ENCODE measurements around the gene CLSTN2.
A peak's percentile ranks its signal among the peaks of the same experiment; 100 is the strongest.

The CLSTN2 gene

GRCh38 chr3:139935016-139935865, at the start of gene CLSTN2:
TSS of gene CLSTN2 (plus strand) at chr3:139935185.
- no peak for DNase-seq (ENCODE audit: low spot score)

- DNase-seq (ENCODE audit: low spot score) = no peak
Observed at GRCh38 chr3:139887431-139887830, 47.6 kb upstream of the CLSTN2 start.

DNA sequence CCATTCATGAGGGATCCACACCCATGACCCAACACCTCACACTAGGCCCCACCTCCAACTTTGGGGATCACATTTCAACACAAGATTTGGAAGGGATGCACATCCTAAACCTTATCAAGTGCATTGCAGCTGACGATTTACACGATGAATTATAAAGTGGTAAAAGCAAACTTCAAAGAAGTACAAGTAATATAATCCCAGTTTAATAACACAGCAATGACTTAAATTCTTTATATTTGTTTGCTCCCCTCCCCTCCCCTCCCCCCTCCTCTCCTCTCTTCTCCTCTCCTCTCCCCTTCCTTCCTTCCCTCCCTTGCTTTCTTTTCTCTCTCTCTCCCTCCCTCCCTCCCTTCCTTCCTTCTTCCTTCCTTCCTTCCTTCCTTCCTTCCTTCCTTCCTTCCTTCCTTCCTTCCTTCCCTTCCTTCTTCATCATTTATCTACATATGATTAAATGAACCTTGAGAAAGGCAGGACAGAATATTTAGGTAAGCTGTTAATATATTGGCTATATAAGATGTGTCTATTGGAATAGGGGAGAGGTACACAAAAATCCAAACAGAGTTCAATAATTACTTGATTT, 46.3 kb upstream of the CLSTN2 start:
- no peak for DNase-seq (ENCODE audit: low spot score)

DNA sequence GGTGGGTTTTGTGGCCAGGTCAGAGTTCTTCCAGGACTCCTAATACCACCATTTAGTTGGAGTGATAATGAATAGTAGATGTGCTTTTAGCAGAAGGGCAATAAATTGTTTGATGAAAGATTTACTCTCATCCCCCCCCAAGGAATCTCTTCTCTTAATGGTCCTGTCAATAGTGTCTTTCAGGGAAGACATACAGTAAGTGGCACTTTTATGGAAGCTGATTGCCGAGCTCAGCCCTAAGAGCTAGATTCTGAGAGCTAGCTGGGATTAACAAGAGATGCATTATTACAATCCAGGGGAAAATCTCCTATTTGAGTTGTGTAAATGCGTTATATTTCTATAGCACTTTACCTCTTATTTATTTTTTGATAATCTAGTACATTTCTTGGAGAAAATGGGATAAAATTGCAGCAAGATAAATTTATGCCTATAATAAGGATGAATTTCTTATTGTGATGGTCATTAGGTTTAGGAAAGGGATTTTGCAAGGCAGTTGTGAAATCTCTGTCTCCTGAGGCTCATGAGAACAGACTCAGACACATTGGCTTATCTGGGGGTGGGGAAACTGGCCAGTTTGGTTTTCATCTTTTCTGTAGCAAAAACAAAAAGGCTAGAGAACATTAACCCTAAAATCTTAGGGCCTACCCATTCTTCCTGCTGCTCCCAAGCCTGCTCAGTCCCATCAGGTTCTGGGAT, 41.6 kb upstream of the CLSTN2 start:
- DNase-seq (ENCODE audit: low spot score) = no peak

DNA sequence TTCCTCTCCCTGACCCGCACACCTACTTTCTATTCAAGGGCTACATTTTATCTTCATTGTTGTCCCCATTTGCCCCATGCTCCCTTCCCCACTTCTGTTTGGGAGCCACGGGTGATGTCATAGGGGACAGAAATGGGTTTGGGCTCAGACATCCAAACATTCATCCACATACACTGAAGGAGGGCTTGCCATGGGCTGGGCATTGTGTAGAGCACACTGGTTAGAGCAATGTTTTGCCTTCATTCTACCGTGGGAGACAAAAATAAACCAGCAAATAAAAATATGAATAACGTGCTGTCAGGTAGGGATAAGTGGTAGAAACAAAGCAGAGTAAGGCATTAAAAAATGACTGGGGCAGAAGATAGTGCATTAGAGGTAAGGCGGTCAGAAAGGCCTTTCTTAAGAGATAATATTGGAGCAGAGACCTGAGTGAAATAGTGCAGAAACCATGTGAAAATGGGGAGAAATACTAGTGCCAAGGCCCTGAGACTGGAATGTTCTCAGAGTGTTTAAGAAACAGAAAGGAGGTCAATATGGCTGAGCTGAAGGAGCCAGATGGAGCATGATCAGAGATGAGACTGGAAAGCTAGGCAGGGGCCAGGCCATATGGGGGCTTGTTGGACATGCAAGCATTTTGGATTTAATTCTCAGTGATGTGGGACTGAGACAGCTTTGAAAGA, 40.9 kb upstream of the CLSTN2 start:
- no peak for DNase-seq (ENCODE audit: low spot score)

- DNase-seq (ENCODE audit: low spot score) = no peak
Observed at GRCh38 chr3:139894643-139894989, 40.4 kb upstream of the CLSTN2 start.

DNA sequence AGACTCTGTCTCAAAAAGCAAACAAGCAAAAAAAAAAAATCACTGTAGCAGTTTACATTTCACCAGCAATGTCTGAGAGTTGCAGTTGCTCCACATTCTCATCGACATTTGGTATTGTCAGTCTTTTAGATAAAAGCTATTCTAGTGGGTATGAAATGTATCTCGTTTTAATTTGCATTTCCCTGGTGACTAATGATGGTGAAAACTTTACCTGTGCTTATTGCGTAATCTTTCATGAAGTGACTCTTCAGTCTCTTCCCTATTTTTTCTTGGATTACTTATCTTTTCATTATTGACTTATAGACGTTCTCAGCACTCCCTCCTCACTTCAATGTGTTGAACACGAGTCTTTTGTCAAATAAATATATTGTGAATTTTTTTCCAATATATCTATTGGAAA, 37.2 kb upstream of the CLSTN2 start:
- no peak for DNase-seq (ENCODE audit: low spot score)

DNA sequence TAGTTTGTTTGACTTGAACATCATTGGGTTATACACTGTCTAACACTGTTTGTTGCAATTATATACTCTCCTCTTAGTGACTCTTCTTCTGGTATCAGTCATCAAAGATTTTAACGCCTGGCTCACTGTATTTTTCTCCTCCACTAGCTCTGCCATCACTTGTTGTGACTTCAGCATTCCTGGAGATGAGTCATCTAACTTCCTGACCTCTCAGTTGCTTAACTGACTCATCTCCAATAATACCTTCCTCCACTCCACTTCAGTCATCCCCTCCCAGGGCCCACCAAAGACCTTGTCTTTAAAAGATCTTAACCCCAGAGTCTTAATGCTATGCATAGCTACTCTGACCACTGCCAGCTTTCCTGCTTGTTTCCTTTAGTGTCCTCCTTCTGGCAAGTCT, 28.6 kb upstream of the CLSTN2 start:
- peak; percentile 50 for DNase-seq (ENCODE audit: low spot score)

DNA sequence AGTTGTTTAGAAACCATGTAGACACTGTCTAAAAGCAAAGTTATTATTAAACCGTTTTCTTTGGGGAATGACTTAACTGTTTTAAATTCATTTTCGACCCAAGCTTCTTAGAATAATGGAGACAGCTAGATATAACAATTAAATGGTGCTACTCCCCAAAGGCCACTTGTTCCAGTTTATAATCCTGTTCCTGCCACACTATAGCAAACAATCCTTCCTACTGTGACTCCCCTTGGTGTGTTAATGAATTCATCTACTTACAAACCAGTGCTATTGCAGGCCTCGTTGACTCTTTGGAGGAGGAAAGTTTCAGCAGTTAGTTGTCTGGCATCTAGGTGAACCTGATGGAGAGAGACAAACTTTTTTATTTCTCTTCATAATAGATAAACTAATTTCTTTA, 25.2 kb upstream of the CLSTN2 start:
- no peak for DNase-seq (ENCODE audit: low spot score)

GRCh38 chr3:139916271-139916670, 18.7 kb upstream of the CLSTN2 start:
- no peak for DNase-seq (ENCODE audit: low spot score)

DNA sequence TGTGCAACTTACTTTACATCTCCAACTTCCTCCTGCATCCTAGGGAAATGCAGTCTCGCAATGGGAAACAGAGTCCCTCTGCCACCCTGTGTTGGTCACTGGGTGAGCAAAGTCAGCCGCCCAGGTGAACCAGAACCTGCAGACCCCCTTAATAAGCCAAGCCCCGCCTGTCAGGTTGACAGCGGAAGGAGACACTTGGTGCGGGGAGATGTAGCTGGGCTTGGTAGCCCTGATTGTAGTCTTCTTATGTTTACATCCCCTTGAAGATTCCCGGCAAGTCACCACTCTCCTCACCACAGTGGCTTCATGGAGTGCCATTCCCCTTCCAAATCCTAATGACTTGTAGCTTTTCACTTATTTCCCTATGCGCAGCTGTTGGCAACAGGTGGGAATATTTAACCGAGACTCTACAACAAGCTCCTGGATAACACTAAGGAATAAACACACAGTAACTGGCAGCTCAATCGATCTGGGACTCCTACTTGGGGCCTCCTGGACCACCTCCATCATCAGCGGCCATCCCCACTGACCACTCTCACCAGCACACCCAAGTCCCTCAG, 17.7 kb upstream of the CLSTN2 start:
- DNase-seq (ENCODE audit: low spot score) = no peak

- no peak for DNase-seq (ENCODE audit: low spot score)
Observed at GRCh38 chr3:139928708-139929505, 6.1 kb upstream of the CLSTN2 start.

DNA sequence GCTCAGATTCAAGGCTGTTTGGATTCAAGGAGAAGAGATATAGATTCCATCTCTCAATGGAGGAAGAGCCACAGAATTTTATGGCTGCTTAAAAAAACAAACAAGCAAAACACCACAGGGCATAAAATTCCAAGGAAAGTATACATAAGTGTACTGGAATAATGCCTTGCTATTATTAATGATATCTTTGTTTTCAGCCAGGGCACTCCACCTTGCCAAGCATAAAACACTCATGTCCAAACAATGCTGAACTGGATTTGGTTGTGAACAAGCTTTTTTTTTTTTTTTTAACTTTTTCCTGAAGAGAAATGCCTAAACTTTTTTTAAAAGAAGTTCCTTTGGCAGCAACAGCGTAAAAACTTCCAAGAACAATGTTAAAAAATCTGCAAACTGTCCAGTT, 4.8 kb upstream of the CLSTN2 start:
- no peak for DNase-seq (ENCODE audit: low spot score)

GRCh38 chr3:139933766-139934165, 1.2 kb upstream of the CLSTN2 start:
- no peak for DNase-seq (ENCODE audit: low spot score)

DNA sequence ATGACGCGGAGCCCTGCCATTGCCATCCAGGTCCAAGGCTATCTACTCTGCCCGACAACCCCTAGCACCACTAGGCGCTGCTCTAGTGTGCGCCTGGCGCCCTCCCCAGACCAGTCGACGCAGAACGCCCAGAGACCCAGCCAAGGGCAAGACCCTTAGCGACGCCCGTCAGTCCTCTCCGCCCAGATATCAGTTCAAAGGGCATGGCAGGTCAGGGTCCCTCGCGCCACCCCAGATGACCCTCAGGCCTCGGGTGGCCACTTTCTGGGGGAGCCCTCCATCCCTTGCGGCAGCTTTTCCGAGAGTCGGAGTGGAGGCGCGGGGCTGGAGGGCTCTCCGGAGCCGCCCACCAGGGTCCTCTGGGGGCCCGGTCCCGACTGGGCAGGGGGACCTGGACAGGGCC, 371 bp upstream of the CLSTN2 start:
- DNase-seq (ENCODE audit: low spot score) = no peak

DNA sequence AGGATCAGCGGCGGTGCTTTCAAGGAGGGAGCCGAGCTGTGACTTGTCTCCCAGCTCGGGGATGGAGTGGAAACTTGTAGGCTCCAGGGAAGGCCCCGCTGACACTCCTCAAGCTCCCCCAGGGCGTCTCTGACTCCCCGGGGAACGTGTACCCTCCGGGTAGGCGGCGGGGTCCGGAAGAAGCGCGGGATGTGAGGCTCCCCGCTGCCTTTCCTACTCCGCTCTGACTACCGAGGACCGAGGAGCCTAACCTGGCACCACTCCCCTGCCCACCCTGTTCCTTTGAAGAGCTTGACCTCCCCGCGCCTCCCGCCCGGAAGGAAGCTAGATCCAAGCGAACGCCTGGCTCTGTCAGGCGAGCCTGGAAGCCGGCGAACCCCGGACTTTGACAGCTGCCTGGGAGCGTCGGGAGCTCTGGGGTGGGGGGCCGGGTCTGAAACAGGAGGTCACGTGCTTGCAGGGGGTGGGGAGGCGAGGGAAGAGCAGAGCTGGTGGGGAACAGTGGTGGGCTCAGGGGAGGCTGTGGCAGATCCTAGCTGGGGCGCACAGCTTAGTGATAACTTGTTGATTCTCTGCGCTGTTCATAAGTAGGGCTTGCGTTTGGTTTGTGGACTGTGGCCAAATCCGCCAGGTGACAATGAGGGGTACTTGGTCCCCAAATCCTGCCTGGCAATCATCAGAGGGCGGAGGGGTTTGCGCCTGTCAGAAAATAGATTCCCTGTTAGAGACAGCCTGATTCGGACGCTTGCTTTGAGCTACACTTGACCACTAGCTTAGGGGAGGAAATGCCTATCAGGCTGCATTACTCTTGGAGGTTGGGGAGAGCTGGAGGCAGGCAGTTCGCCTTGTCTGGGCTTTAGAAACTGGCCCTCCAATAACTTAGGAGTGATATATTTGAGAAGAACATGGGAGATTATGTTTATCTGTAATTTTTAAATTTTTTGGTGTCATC, 1.2 kb downstream of the CLSTN2 start:
- no peak for DNase-seq (ENCODE audit: low spot score)

DNA sequence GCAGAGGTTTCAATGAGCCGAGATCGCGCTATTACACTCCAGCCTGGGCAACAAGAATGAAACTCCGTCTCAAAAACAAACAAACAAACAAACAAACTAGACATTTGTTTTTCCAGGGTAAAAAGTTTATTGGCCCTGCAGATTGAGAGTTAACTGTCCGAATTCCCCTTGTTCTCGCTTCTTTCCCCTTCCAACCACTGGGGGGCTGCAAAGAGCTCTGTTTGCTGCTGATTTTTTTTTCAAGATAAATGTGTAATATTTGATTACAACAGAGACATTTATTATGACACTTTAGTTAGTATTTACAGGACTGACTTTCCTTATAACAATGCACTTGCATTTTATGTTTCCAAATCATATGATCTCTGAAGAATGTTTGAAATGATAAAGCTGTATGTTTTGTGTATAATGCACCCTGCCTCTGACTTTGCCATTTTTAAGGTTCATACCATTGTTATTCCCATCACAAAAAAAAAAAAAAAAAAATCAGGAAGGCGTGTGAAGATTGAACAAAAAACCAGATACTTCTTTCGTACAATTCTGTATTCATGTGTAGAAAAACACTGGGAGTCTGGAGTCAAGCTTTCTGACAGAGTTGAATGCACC, 2.8 kb downstream of the CLSTN2 start:
- peak; percentile 42 for DNase-seq (ENCODE audit: low spot score)

DNA sequence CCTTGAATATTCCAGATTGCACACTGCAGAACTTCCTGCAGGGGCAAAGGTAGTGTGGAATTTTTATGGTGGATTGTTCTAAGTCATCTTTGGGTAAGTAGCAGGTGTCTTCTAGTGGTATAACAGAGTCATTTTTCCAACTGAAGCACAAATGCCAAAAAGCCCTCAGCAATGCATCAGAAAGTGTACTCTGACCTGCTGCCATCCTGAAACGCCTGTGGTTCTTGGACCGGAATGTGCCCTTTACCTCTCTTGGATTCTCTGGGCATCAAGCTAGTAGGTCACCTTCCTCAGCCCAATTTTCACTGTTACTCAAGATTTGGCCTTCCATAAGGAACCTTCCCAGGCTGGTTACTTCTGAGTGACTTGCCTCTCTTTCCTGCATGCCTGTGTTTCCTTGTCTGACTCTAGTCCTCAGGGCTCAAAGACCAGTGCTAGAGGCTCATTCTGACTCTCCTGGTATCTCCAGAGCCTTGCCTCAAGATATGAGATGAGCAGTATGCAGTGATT, 4.8 kb downstream of the CLSTN2 start:
- no peak for DNase-seq (ENCODE audit: low spot score)

DNA sequence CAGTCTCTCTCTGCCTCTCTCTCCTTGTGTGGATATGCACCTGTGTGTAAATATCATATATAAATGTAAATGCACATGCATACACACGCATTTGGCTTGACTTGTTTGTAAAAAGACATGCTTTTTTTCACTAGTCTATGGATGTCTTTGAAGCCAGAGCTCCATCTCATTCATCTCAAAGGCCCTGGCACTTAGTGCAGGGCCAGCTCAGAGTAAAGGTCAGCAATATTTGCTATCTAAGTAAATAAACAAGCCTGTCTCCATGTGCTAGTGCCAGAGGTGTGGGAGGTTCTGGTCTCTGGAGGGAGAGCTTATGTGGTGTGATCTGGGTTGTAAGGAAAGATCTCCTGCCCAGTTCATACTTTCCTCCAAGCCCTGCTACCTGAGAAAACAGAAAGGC, 5.6 kb downstream of the CLSTN2 start:
- no peak for DNase-seq (ENCODE audit: low spot score)

DNA sequence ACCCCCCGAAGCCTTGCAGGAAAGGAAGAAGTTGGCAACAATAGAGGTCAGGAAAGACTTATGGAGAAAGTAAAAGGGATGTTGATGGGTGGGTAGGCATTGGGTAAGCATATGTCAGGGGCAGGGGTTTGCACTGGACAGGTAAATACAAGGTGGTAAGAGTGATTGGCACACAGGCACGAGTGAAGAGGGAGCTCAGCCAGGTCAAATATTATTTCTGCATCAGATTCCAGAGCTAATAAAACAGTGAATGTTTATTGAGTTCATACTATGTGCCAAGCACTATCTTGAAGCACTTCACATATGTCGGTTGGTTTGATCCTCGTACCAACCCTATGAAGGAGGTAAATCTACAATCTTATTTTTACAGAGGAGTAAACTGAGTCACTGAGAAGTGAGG, 6.6 kb downstream of the CLSTN2 start:
- DNase-seq (ENCODE audit: low spot score) = no peak
